H4 (cell line): ENCODE data around the gene PIK3CA. TPM values are rescaled to one million over a fixed set of nuclear protein-coding genes. Genes with fewer than 3 reads are reported as not detected.
A peak's percentile ranks its signal among the peaks of the same experiment; 100 is the strongest.
"Not testable (repeated sequence)": the region's sequence is repeated elsewhere in the genome, so short reads cannot be mapped to it uniquely, and the experiment has no call there.

ENCODE experiments used
- DNase-seq: peaks from one replicate; pipeline ENCODE4 v3.0.0-alpha.2; 2015; ENCODE audit warnings: low spot score
- total RNA-seq: library from RNA; depleted of rRNA; stranded (reverse); fragments of >200 nt; shearing (Covaris generic); gene quantifications from 2 replicates; pipeline ENCODE4 v1.2.3, GENCODE V29; 2014; rRNA removed

Gene PIK3CA
- total RNA-seq: 17.9 and 21.0 TPM in 2 replicates

GRCh38 chr3:179147873-179148615 lies at the start of gene PIK3CA:
Gene PIK3CA, plus strand, starts transcription at chr3:179148357. Its CDS starts 50,469 bp downstream, at chr3:179198826.
- peak; percentile 100 for DNase-seq

DNA sequence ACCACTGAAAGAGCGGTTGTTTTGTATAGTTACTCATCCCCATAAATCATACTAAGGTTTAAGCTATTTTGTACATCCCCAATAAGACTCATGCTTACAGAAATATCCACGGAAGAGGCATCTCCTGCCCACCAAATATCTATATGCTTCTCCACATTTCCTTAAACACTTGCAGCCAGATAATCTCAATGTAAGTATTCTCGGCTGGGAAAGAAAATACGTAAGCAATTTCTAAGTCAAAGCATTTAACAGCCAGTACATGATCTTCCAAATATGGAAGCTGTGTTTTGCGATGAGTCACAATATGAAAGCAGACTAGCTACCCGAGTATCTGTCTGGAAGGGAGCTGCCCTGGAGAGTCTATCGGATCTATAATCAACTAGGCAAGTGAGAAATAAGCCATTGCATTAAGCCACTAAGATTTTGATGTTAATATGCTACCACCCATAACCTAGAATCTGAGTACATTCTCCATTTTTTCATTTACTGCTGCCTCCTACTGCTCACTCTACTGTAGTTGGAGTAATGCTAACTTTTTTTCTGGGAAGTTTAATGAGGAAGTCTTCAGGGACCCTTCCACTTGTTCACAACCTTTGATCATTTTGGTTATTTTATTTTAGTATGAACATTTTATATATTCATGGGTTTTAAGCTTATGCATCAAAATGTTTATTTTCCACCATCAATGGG lies 49.6 kb upstream of the PIK3CA start:
- DNase-seq: peak; percentile 61

DNA sequence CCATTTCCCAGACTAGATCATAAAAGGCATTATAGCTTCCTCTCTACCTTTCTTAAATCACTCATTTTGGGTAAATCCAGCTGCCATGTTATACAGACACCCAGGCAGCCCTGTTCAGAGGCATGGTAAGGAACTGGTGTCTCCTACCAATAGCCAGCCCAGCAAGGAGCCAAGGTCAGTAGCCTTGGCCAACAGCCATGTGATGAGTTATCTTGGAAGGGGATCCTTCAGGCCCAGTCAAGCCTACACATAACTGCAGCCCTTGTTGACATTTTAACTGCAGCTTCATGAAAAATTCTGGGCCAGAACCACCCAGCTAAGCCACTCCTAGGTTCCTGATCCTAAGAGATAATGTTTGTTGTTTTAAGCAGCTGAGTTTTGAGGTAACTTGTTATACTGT lies 47.5 kb upstream of the PIK3CA start:
- no peak for DNase-seq

DNA sequence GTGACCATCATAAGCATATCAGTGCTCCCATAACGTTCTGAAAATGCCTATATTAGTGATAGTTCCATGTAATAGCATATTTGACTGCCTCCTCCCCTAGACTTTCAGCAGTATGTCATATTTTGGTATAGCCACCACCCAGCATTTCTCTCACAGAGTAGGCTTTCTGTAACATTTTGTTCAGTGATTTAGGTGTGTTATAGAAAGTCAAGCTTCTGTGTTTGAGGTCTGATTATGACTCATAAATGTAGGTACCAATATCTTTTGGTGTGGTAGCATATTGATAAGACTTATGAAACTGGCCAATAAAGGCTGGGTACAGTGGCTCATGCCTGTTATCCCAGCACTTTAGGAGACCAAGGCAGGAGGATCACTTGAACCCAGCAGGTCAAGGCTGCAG lies 42.3 kb upstream of the PIK3CA start:
- DNase-seq: no peak

DNA sequence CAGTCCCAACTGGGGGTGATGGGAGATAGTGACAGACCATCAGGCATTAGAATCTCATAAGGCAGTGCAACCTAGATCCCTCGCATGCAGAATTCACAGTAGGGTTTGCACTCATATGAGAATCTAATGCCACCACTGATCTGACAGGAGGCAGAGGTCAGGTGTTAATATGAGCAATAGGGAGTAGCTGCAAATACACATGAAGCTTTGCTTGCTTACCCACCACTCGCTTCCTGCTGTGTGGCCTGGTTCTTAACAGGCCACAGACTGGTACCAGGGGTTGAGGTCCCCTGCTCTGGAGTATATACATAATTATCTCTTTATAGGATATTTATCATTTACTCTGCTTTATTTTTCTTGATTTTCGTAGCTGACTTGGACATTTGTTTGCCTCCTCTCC lies 40.5 kb upstream of the PIK3CA start:
- no peak for DNase-seq

DNA sequence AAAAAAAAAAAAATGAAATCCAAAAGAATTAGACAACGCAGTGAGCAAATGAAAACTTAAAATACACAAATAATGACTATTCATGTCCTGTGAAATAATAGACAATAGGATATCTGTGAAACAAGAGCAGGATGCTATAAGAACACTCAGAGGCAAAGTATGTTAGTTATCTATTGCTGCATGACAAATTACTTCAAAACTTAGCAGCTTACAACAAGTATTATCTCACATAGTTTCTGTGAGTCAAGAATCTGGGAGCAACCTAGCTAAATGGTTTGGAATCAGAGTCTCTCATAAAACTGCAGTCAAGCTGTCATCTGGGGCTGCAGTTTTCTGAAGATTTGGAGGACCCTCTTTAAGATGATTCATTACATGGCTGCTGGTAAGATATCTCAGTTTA lies 40.1 kb upstream of the PIK3CA start:
- DNase-seq: no peak

- DNase-seq: no peak
These were observed 34.3 kb upstream of the PIK3CA start for GRCh38 chr3:179113903-179114302.

GRCh38 chr3:179115444-179115843 lies 32.7 kb upstream of the PIK3CA start:
- DNase-seq: peak; percentile 41

DNA sequence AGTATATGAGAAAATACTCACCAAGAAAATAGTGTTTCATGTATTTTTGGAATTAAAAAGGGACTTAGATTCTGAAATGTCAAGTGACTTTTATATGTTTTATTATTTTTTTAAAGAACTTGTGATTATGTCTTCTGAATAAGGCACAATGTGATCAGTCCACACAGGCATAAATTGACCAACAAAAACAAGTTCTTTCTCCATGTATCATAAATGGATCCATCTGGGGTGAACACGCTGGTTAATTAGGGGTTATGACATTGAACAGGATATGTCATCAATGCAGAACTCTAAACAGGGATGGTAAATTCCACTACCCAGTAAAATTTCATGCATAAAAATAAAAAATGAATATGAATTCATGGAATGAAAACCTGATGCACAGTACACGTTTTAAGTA lies 31.3 kb upstream of the PIK3CA start:
- no peak for DNase-seq

DNA sequence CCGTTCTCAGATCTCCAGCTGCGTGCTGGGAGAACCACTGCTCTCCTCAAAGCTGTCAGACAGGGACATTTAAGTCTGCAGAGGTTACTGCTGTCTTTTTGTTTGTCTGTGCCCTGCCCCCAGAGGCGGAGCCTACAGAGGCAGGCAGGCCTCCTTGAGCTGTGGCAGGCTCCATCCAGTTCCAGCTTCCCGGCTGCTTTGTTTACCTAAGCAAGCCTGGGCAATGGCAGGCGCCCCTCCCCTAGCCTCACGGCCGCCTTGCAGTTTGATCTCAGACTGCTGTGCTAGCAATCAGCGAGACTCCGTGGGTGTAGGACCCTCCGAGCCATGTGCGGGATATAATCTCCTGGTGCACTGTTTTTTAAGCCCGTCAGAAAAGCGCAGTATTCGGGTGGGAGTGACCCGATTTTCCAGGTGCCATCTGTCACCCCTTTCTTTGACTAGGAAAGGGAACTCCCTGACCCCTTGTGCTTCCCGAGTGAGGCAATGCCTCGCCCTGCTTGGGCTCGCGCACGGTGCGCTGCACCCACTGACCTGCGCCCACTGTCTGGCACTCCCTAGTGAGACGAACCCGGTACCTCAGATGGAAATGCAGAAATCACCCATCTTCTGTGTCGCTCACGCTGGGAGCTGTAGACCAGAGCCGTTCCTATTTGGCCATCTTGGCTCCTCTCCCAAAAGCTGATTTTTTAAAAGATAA lies 15.8 kb upstream of the PIK3CA start:
- not testable (repeated sequence) for DNase-seq

GRCh38 chr3:179133575-179133974 lies 14.6 kb upstream of the PIK3CA start:
- no peak for DNase-seq

- DNase-seq: no peak
These were observed 12.0 kb upstream of the PIK3CA start for GRCh38 chr3:179136195-179136594.

DNA sequence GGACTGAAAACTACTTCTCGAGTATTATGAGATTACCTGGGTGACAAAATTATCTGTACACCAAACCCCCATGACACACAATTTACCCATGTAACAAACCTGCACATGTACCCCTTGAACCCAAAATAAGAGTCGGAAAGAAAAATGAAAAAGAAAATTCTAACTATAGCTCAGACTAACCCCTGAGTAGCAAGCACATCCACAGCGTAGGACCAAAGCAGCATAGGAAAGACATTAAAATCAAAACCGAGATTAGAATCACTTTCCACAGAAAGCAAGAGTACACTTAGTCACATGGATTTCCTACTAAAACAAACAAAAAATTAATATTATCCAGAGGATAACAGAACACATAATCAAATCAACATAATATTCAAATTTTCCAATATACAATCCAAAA lies 6.3 kb upstream of the PIK3CA start:
- no peak for DNase-seq

- peak; percentile 69 for DNase-seq
These were observed 1.1 kb upstream of the PIK3CA start for GRCh38 chr3:179146911-179147513.

DNA sequence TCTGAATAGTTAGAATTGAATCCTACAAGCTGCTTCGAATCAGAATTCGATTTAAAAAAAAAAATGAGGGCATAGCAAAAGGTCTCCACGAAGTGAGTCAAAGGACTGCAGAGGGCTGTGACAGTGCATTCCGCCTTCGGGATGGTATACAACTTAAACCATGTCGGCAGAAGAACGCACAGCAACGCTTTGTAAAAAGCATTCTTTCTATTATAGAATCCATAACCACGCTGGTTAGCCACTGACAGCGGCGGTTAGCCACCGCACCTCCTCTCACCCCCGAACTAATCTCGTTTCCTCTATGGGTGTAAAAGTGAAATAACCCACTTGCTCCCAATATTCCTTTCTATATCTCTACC lies 664 bp upstream of the PIK3CA start:
- no peak for DNase-seq

DNA sequence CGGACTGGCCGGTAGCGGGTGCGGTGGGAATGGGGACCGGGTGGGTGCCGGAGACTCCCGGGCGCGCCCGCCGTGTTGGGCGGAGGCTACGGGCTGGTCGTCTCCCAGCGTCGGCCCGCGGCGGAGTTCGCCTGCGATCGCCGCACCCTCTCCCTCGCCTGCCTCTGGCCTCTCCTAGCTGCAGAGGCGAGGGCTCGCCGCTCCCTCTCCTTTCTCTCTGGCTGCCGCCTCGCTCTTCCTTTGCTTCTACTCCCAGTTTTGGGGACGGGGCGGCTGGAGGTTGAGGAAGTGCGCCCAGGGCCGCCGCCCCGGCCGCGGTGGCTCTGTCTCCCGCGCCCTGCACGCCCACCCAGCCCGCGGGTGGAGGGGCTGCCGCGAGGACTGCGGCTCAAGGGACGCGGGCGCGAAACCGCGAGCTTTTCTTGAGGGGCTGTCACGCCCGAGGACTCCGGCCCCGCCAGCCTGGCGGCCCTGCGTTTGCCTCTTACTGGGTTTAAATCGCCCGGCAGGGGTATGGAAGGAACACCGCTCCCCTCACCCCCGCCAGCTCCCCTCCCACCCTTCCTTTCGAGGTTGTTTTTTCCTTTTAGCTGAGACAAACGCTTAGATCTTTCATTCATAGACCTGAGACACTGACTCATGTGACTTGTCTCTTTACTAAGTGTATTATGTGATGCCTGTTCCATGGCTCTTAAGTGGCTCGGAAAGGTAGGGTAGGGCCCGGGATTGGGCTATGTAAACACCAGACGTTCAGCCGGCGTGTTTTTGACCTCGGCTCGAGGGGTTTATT lies 654 bp downstream of the PIK3CA start:
- DNase-seq: peak; percentile 31

DNA sequence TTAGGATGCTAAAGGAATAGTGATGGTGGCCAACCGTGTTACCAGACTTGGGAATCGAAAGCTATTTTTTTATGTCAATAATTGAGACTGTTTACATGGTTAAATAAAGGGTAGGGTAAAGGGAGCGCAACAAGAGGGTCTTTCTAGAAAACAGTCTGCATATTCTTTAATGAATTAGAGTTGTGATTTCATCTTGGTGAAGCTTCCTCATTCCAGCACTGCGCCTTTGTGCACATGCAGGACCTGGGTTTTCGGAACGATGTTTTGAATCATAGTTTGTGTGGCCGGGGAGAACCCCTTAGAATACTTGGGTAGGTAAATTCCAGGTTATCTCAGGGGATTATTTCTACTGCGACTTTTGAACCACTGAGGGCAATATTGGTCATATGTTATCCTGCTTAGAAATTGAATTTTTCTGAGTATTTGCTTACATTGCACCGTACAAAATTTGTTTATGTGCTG lies 1.3 kb downstream of the PIK3CA start:
- no peak for DNase-seq

DNA sequence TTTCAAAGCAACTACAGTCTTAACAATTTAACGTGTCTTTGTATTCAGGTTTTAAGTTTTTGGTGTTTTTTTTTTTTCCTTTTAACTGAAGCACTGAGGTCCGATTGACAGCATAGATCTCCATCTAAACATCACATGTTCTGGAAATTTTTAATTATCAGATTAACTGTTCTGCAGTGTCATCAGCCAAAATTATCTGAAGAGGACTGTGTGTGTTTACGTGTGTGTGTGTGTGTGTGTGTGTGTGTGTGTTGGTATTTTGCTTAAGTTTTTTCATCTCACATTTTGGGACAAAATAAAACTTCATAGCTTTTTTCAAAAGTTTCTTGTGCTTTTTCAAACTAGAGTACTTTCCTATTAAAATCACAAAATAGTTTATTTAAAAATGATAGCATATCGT lies 1.8 kb downstream of the PIK3CA start:
- DNase-seq: no peak

GRCh38 chr3:179150610-179151009 lies 2.5 kb downstream of the PIK3CA start:
- no peak for DNase-seq

- DNase-seq: no peak
These were observed 3.3 kb downstream of the PIK3CA start for GRCh38 chr3:179151474-179151873.

- DNase-seq: no peak
These were observed 8.0 kb downstream of the PIK3CA start for GRCh38 chr3:179156170-179156569.

DNA sequence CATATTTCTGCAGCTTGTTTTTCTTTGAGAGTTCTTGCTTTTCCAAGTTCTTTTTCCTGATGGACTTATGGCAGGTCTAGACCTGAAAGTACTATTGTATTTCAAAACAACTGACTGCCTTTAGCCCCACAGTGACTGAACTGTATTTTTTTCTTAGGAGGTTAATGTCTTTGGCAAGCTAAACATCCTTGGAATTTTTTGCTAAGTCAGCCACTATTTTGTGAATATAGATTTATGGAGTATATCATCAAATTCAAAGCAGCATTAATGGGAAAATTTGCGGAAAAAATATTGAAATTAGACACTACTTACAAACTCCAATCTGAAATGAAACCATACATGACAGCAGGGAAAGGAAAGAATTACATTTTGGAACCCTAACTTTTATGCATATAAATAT lies 8.6 kb downstream of the PIK3CA start:
- no peak for DNase-seq
